ENCODE data around the gene AOPEP.

Gene AOPEP

DNA sequence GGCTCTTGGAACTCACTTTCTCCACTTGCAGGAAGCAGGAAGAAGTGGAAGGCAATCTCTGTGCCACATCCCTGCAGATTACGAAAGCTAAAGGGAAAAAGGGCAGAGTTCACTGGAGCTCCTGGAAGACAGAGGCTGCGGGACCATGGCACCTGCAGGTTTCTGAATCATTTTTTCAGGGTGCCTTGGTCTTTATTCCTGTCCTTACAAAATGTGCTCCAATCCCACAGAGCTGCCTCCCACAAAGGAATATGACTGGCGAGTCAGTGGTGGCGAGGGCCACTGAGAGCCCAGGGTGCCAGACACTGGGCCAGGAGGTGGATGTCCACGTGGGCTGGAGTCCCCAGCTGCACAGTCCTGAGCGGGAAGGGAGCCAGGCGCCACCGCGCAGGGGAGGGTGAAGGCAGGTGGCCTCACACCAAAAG lies 408.0 kb downstream of the AOPEP start:
- TF ChIP-seq EGR1 (IDR thresholded peaks at IDR 0.05) (no peak), EP300 (IDR thresholded peaks at IDR 0.05; ENCODE audit: borderline replicate concordance) (no peak), TAF1 (IDR thresholded peaks at IDR 0.05; ENCODE audit: low read depth) (no peak), YY1 (IDR thresholded peaks at IDR 0.05; ENCODE audit: low read depth) (no peak), CREB1 (IDR thresholded peaks at IDR 0.05; ENCODE audit: low read depth) (no peak), CEBPB (IDR thresholded peaks at IDR 0.05) (no peak), ZBTB7A (IDR thresholded peaks at IDR 0.05; ENCODE audit: low read depth) (no peak), NFIC (IDR thresholded peaks at IDR 0.05) (no peak), TCF12 (IDR thresholded peaks at IDR 0.05; ENCODE audit: low read depth) (no peak), TEAD4 (IDR thresholded peaks at IDR 0.05) (no peak), FOXM1 (IDR thresholded peaks at IDR 0.05; ENCODE audit: borderline replicate concordance, low read depth) (no peak), RAD21 (IDR thresholded peaks at IDR 0.05; ENCODE audit: low read depth) (no peak)
- TF ChIP-seq, protein P1, sequence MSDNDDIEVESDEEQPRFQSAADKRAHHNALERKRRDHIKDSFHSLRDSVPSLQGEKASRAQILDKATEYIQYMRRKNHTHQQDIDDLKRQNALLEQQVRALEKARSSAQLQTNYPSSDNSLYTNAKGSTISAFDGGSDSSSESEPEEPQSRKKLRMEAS (IDR thresholded peaks at IDR 0.05), result no peak
- TF ChIP-seq, protein P2, sequence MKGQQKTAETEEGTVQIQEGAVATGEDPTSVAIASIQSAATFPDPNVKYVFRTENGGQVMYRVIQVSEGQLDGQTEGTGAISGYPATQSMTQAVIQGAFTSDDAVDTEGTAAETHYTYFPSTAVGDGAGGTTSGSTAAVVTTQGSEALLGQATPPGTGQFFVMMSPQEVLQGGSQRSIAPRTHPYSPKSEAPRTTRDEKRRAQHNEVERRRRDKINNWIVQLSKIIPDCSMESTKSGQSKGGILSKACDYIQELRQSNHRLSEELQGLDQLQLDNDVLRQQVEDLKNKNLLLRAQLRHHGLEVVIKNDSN (IDR thresholded peaks at IDR 0.05), result no peak
- TF ChIP-seq, protein P3, sequence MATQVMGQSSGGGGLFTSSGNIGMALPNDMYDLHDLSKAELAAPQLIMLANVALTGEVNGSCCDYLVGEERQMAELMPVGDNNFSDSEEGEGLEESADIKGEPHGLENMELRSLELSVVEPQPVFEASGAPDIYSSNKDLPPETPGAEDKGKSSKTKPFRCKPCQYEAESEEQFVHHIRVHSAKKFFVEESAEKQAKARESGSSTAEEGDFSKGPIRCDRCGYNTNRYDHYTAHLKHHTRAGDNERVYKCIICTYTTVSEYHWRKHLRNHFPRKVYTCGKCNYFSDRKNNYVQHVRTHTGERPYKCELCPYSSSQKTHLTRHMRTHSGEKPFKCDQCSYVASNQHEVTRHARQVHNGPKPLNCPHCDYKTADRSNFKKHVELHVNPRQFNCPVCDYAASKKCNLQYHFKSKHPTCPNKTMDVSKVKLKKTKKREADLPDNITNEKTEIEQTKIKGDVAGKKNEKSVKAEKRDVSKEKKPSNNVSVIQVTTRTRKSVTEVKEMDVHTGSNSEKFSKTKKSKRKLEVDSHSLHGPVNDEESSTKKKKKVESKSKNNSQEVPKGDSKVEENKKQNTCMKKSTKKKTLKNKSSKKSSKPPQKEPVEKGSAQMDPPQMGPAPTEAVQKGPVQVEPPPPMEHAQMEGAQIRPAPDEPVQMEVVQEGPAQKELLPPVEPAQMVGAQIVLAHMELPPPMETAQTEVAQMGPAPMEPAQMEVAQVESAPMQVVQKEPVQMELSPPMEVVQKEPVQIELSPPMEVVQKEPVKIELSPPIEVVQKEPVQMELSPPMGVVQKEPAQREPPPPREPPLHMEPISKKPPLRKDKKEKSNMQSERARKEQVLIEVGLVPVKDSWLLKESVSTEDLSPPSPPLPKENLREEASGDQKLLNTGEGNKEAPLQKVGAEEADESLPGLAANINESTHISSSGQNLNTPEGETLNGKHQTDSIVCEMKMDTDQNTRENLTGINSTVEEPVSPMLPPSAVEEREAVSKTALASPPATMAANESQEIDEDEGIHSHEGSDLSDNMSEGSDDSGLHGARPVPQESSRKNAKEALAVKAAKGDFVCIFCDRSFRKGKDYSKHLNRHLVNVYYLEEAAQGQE (IDR thresholded peaks at IDR 0.05; ENCODE audit: low read depth), result no peak

DNA sequence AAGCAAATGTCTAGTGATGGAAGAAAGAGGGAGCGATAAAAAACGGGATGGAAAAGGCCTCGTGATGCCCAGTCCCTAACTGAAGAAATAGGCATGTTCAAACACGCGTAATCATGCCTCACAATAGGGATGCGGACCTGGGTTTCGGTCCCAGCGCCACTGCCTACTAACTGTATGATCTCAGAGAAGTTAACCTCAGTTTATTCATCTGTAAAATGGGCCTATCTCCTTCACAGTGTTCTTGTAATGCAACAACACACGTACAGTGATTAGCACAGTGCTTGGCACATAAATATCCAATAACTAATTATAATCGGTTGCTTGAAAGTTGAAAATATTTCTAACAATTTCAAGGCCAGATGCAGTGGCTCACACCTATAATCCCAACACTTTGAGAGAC lies 409.3 kb downstream of the AOPEP start:
- no peak for TF ChIP-seq CEBPB (IDR thresholded peaks at IDR 0.05)
- no peak for TF ChIP-seq TEAD4 (IDR thresholded peaks at IDR 0.05)
- TF ChIP-seq YY1 (IDR thresholded peaks at IDR 0.05; ENCODE audit: low read depth), result no peak
- no peak for TF ChIP-seq TAF1 (IDR thresholded peaks at IDR 0.05; ENCODE audit: low read depth)
- no peak for TF ChIP-seq EGR1 (IDR thresholded peaks at IDR 0.05)
- TF ChIP-seq, protein P1 (IDR thresholded peaks at IDR 0.05), result no peak
- no peak for TF ChIP-seq TCF12 (IDR thresholded peaks at IDR 0.05; ENCODE audit: low read depth)
- TF ChIP-seq ZBTB7A (IDR thresholded peaks at IDR 0.05; ENCODE audit: low read depth), result no peak
- no peak for TF ChIP-seq CREB1 (IDR thresholded peaks at IDR 0.05; ENCODE audit: low read depth)
- TF ChIP-seq NFIC (IDR thresholded peaks at IDR 0.05), result no peak
- TF ChIP-seq FOXM1 (IDR thresholded peaks at IDR 0.05; ENCODE audit: borderline replicate concordance, low read depth), result no peak
- no peak for TF ChIP-seq EP300 (IDR thresholded peaks at IDR 0.05; ENCODE audit: borderline replicate concordance)
- no peak for TF ChIP-seq RAD21 (IDR thresholded peaks at IDR 0.05; ENCODE audit: low read depth)
- TF ChIP-seq, protein P2 (IDR thresholded peaks at IDR 0.05), result no peak
